ENCODE results near the gene CCDC152. TPM values are rescaled to one million over a fixed set of nuclear protein-coding genes. Genes with fewer than 3 reads are reported as not detected.

Gene CCDC152, protein sequence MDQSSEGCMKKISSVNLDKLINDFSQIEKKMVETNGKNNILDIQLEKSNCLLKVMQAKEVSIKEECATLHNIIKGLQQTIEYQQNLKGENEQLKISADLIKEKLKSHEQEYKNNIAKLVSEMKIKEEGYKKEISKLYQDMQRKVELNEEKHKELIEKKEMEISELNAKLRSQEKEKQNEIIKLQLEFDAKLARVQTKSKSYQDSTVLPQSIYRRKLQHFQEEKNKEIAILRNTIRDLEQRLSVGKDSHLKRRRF
- total RNA-seq, result 1.0 and 1.2 TPM in 2 replicates

DNA sequence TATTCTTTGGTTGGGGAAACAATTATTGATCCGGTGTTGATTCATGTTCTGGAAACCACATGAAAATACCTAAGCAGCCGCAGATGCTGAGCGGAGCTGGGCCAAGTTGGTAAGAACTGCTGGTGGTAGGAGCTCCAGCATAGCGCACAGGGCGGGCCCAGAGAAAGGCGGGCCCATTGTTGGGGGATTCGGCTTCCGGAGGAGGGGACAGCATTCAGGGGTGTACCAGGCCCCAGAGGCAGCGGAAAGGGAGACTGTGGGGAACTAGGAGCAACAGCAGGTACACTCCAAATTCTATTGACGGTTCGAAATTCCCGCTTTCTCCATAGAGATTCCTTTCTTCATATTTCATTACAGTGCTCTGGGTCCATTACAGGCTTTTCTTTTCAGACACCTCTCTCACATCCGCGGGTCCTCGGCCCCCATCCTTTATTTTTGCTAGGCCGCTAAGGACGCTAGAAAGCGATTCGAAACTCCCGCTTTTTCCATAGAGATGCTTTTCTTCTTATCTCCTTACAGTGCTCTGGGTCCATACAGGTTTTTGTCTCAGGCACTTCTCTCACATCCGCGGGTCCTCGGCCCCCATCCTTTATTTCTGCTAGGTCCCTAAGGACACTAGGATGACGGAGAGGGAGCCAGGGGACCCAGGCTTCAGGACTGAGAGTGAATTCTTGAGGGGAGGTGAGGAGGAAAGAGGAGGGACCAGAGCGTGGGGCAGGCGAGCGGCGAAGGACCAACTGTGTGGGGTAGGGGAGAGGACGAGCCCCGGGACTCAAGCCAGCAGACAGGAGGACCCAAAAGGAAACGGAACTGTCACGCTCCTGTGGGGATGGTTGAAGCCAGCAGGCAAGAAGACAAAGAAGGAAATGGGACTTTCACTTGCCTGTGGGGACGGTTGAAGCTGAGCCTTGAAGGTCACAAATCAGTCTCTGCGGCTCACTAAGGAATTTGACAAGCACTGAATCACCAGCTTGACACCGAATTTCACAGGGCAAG is at the start of gene CCDC152:
Gene CCDC152 (plus strand): TSS at position 213 of the 996 bp plus-strand sequence. CDS start 2,304 bp downstream, outside the sequence.

DNA sequence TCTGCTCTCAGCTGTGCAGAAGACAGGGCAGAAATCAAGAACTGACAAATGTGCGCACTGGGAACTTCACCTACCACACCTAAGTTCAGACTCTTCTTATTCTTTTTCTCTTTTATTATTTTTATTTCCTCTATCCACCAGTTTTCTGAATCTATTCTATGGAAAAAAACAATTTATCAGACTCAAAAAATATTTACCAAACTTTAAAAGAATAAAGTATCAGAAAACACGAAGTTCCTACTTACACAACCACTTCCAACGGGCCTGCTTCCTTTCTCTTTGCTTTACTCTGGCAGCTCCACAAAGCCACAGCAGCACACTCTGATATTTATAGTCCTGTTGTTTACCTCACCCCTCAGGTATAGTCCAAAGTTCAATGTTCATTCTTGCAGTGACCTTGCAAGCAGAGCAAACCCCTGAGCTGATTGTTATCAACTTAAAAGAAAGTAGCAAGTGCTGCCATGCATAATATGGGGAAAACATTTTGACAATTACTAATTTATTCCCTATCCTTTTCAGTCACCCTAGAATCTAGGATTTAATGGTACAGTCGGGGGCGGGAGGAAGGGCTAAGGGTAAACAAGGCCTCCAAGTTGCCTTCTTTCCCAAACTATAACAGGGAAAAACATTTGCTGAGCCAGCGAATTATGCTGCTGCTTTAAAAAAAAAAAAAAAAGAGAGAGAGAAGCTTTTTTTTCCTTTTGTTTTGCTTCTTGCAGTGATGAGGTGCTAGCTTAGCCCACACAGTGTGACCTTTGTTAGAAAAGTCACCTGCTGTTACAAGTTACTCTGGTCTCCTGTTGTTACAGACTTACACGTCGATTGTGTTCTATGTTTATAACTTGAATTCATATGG is 55.2 kb downstream of the CCDC152 start, which contains the start of gene SELENOP:
Gene SELENOP (minus strand): TSS at position 302 of the 856 bp plus-strand sequence. CDS start 3,539 bp downstream, outside the sequence.

Other genes with a start within 250 kb of the CCDC152 start
- 324 and 373 TPM in 2 replicates for gene SELENOP, start 55.1 kb downstream of the CCDC152 start, total RNA-seq